ENCODE measurements around the gene CBLL2. TPM values are rescaled to one million over a fixed set of nuclear protein-coding genes. Genes with fewer than 3 reads are reported as not detected.
"Not testable (repeated sequence)": the region's sequence is repeated elsewhere in the genome, so short reads cannot be mapped to it uniquely, and the experiment has no call there.

CBLL2 gene, protein sequence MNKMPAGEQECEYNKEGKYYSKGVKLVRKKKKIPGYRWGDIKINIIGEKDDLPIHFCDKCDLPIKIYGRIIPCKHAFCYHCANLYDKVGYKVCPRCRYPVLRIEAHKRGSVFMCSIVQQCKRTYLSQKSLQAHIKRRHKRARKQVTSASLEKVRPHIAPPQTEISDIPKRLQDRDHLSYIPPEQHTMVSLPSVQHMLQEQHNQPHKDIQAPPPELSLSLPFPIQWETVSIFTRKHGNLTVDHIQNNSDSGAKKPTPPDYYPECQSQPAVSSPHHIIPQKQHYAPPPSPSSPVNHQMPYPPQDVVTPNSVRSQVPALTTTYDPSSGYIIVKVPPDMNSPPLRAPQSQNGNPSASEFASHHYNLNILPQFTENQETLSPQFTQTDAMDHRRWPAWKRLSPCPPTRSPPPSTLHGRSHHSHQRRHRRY
- total RNA-seq (2014; rRNA removed; shearing (Covaris generic)): not detected in 2 replicates

DNA sequence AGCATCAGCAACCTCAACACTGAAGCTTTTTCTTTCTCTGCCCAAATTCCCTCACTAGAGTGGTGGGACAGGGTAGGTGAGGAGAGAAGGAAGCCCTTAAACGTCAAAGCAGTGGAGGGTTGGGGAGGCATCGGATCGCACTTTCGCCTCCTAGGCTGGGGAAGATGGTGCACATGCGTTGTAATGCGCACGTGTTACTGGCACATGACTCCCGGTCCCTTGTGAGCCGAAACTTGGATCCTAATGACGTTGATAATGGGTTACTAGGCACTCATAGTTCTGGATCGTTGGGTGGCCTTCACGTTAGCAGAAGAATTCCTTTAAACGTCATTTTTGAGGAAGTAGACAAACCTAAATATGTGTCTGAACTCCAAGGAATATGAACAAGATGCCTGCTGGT, at the start of gene CBLL2:
Gene CBLL2 (plus strand): TSS at position 301 of the 400 bp plus-strand sequence. CDS start 79 bp downstream, at position 380.
- Histone ChIP-seq H3K9me3 (replicated peaks) (no peaks in the 10 kb centered on the region), H3K4me1 (replicated peaks) (no peaks in the 10 kb centered on the region), H3K4me3 (no peak within 1 kb of the TSS), H3K27ac (no peak within 1 kb of the TSS), H3K27me3 (replicated peaks) (no peaks in the 10 kb centered on the region), H3K36me3 (no peaks in the 10 kb centered on the region)
- no peak for DNase-seq (ENCODE audit: low read depth in 1 of 2, low spot score in 2 of 2)

DNA sequence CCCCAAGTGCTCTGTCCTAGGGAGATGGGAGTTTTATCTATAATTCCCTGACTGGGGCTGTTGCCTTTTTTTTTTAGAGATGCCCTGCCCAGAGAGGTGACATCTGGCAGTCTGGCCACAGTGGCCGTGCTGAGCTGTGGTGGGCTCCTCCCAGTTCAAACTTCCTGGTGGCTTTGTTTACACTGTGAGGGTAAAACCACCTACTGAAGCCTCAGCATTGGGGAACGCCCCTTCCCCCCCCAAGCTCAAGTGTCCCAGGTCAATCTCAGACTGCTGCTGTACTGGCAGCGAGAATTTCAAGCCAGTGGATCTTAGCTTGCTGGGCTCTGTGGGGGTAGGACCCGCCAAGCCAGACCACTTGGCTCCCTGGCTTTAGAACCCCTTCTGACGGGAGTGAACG, 38.3 kb upstream of the CBLL2 start:
- Histone ChIP-seq H3K36me3 (no peaks in the 10 kb centered on the region), H3K27ac (no peak overlapping the region), H3K9me3 (replicated peaks) (no peaks in the 10 kb centered on the region), H3K27me3 (replicated peaks) (no peaks in the 10 kb centered on the region), H3K4me3 (no peak overlapping the region), H3K4me1 (replicated peaks) (no peaks in the 10 kb centered on the region)
- no peak for DNase-seq (ENCODE audit: low read depth in 1 of 2, low spot score in 2 of 2)

DNA sequence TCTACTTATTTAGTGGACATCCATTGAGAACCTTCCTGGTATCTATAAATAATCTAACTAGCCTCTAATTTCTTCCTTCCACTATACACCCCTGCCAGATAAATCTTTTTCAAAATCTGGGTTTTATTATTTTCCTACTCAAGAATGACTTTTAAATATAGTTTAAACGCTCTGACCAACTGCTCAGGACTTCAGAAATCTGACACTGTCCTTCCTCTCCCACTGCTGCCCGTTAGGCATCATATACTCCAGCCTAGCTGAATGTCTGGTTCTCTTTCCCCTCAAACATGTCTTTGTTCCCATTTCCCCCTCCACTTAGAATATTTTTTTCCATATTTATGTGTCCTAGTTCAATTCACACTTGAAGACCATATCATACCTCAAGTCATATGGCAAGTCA, 35.2 kb upstream of the CBLL2 start:
- Histone ChIP-seq H3K4me1 (replicated peaks) (no peaks in the 10 kb centered on the region), H3K27me3 (replicated peaks) (no peaks in the 10 kb centered on the region), H3K4me3 (no peak overlapping the region), H3K27ac (no peak overlapping the region), H3K36me3 (no peaks in the 10 kb centered on the region), H3K9me3 (replicated peaks) (no peaks in the 10 kb centered on the region)
- DNase-seq (ENCODE audit: low read depth in 1 of 2, low spot score in 2 of 2): no peak

DNA sequence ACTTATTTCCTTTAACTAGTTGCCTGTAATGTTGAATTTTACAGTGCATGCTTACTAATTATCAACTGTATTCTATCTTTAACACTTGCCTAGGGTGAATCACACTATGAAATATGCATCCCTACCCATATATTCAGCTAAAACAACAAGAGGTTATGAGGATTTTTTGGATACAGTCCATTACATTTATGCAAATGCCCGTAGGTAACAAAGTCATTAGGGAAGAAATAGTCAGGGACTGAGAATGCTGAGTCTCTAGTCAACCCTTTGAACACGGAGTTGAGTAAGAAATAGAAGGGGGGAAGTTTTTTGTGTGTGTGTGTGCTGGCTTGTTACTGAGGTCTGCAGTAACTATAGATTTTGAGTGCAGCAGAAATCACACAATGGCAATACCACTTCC, 26.1 kb upstream of the CBLL2 start:
- no peaks in the 10 kb centered on the region for H3K9me3 ChIP-seq (replicated peaks)
- no peak for DNase-seq (ENCODE audit: low read depth in 1 of 2, low spot score in 2 of 2)
- H3K36me3 ChIP-seq: no peaks in the 10 kb centered on the region
- H3K27ac ChIP-seq: peak overlapping the region; percentile 69
- peaks cover 20% of the 10 kb centered on the region for H3K4me1 ChIP-seq (replicated peaks)
- H3K4me3 ChIP-seq: no peak overlapping the region
- no peaks in the 10 kb centered on the region for H3K27me3 ChIP-seq (replicated peaks)

DNA sequence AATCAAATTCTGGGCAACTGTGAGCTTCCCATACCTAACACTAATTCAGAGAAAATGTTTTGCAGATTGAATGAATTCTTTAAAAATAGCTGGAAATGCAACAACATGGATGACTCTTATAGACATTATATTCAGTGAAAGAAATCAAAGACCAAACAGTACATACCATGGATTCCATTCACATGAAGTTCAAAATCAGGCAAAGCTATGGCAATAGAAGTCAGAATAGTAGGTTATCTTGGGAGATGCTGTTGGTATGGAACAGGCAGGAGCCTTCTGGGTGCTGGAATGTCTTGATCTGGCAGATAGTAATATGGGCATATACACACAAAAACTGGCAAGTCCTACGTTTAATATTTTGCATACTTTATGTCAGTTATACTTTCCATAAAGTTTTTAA, 25.5 kb upstream of the CBLL2 start:
- no peaks in the 10 kb centered on the region for H3K9me3 ChIP-seq (replicated peaks)
- H3K36me3 ChIP-seq: no peaks in the 10 kb centered on the region
- H3K4me1 ChIP-seq (replicated peaks): peaks cover 22% of the 10 kb centered on the region
- H3K27me3 ChIP-seq (replicated peaks): no peaks in the 10 kb centered on the region
- DNase-seq (ENCODE audit: low read depth in 1 of 2, low spot score in 2 of 2): peak in 1 of 2 experiments; percentile 33
- H3K4me3 ChIP-seq: no peak overlapping the region
- H3K27ac ChIP-seq: peak overlapping the region; percentile 69

DNA sequence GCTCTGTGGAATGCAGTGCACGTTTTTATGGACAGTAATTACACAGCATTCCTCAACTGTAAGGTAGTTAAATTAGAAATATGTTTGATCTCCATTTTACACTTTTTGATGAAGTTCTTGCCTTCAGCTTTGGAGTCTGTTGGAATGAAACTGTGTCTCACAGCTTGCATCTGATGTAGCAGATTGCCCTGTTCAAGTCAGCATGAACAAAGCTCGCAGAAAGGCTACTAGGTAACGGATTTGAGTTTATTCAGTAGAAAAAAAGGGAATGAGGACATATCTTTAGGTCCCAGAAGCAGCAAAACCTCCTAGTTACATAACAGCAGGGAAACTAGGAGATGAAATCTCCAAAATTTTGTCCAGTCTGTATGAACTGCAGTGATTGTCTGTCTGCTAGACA, 24.3 kb upstream of the CBLL2 start:
- H3K27ac ChIP-seq: no peak overlapping the region
- H3K9me3 ChIP-seq (replicated peaks): no peaks in the 10 kb centered on the region
- no peak for DNase-seq (ENCODE audit: low read depth in 1 of 2, low spot score in 2 of 2)
- peaks cover 23% of the 10 kb centered on the region for H3K4me1 ChIP-seq (replicated peaks)
- H3K36me3 ChIP-seq: no peaks in the 10 kb centered on the region
- no peaks in the 10 kb centered on the region for H3K27me3 ChIP-seq (replicated peaks)
- H3K4me3 ChIP-seq: no peak overlapping the region

DNA sequence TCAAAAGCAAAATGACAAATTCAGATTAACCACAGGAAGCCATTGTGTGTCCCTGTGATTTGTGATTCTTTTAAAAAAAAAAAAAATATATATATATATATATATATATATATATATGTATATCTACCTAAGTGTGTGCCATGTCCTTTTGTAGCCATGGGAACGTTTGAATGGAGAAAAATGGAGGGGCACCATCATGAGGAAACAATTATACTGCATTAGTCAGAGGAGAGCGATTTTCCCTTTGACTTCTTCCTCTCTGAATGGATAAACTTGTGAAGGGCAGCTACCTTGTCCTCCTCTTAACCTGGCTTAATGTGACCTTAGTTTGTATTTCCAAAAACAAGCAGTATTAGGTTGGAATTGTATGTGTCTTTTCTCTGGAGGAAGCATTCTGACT, 23.3 kb upstream of the CBLL2 start:
- H3K4me3 ChIP-seq: no peak overlapping the region
- peaks cover 23% of the 10 kb centered on the region for H3K4me1 ChIP-seq (replicated peaks)
- peak in 1 of 2 experiments; percentile 8 for DNase-seq (ENCODE audit: low read depth in 1 of 2, low spot score in 2 of 2)
- no peaks in the 10 kb centered on the region for H3K27me3 ChIP-seq (replicated peaks)
- no peaks in the 10 kb centered on the region for H3K36me3 ChIP-seq
- no peak overlapping the region for H3K27ac ChIP-seq
- no peaks in the 10 kb centered on the region for H3K9me3 ChIP-seq (replicated peaks)

DNA sequence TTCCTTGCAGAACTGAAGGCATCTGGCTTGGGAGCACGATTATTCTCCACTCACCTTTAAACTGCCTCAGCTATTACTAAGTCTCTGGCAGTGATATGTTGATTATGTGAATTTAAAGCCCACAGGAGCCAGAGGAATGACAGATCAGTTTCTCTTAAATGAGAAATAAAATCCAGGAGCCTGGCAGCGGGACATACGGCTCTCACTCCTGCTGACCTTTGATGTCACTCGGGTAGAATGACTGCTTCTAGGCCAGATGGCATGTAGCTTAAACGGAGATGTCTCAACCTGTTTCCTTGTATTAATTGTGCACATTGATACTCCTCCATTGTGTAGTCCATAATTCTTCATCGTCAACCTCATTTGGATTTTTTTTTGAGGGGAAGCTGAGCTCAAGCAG, 4.0 kb upstream of the CBLL2 start:
- Histone ChIP-seq H3K4me3 (no peak overlapping the region), H3K27ac (no peak overlapping the region), H3K36me3 (no peaks in the 10 kb centered on the region), H3K9me3 (replicated peaks) (no peaks in the 10 kb centered on the region), H3K4me1 (replicated peaks) (no peaks in the 10 kb centered on the region), H3K27me3 (replicated peaks) (no peaks in the 10 kb centered on the region)
- DNase-seq (ENCODE audit: low read depth in 1 of 2, low spot score in 2 of 2): no peak

DNA sequence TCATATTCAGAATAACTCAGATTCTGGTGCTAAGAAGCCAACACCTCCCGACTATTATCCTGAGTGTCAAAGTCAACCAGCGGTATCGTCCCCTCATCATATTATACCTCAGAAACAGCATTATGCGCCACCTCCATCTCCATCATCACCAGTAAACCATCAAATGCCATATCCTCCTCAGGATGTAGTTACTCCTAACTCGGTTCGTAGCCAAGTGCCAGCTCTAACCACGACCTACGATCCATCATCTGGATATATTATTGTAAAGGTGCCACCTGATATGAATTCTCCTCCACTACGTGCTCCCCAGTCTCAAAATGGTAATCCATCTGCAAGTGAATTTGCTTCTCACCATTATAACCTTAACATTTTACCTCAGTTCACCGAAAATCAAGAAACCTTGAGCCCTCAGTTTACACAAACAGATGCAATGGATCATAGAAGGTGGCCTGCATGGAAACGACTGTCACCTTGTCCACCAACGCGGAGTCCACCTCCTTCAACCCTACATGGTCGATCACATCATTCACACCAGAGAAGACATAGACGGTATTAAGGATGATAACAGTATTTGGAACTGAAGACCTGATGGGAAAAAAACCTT, 1.1 kb downstream of the CBLL2 start:
- Histone ChIP-seq H3K9me3 (replicated peaks) (no peaks in the 10 kb centered on the region), H3K4me1 (replicated peaks) (no peaks in the 10 kb centered on the region), H3K36me3 (no peaks in the 10 kb centered on the region), H3K27ac (no peak overlapping the region), H3K4me3 (no peak overlapping the region), H3K27me3 (replicated peaks) (no peaks in the 10 kb centered on the region)
- DNase-seq (ENCODE audit: low read depth in 1 of 2, low spot score in 2 of 2): no peak

DNA sequence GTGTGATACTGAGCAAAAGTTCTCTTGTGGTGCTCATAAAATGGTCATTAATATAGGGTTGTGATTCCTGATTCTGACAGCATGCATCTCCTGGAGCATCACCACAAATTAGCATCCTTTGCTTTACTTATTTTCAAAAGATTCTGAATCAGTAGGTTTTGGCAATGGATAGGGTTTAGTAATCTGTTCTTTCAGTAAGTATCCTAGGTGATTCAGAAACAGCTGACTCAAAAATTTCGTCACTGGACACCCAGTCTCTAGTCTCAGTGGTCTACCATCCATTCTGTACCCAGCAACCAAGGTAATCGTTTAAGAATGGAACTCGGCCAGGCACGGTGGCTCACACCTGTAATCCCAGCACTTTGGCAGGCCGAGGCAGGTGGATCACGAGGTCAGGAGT, 4.1 kb downstream of the CBLL2 start:
- no peak for DNase-seq (ENCODE audit: low read depth in 1 of 2, low spot score in 2 of 2)
- Histone ChIP-seq H3K9me3 (replicated peaks) (no peaks in the 10 kb centered on the region), H3K27ac (no peak overlapping the region), H3K4me1 (replicated peaks) (no peaks in the 10 kb centered on the region), H3K4me3 (no peak overlapping the region), H3K27me3 (replicated peaks) (no peaks in the 10 kb centered on the region), H3K36me3 (no peaks in the 10 kb centered on the region)

DNA sequence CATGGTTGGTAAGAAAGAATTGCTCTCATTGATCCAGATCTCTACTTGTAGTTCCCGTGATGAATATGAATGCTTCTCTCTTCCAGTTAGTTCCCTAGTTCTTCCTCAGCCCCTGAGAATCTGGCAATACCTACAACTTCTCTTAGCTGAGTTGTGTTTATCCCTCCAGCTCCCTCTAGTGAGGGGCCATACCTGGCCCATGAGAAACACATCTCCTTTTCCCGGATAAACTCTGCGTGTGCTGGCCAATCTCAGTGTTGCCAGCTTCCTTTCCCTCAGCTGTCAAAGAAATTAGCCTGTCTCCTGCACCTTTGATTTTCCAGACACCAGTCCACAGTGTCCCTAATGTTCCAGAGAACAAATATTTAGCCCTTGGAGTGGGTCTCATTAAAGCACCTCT, 5.7 kb downstream of the CBLL2 start:
- no peak for DNase-seq (ENCODE audit: low read depth in 1 of 2, low spot score in 2 of 2)
- Histone ChIP-seq H3K36me3 (no peaks in the 10 kb centered on the region), H3K4me3 (no peak overlapping the region), H3K27me3 (replicated peaks) (no peaks in the 10 kb centered on the region), H3K9me3 (replicated peaks) (no peaks in the 10 kb centered on the region), H3K27ac (no peak overlapping the region), H3K4me1 (replicated peaks) (no peaks in the 10 kb centered on the region)

DNA sequence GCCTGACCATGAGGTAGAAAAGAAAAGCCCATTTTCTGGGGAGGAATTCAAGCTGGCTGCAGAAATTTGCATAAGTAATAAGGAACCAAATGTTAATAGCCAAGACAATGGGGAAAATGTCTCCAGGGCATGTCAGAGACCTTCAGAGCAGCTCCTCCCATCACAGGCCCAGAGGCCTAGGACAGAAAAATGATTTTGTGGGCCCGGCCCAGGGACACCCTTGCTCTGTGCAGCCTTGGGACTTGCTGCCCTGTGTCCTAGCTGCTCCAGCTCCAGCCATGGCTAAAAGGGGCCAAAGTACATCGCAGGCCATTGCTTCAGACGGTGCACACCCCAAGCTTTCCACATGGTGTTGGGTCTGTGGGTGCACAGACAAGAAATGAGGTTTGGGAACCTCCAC, 16.5 kb downstream of the CBLL2 start:
- H3K27me3 ChIP-seq (replicated peaks); H3K9me3 ChIP-seq (replicated peaks); H3K27ac ChIP-seq; H3K36me3 ChIP-seq; DNase-seq (ENCODE audit: low read depth in 1 of 2, low spot score in 2 of 2); H3K4me1 ChIP-seq (replicated peaks); H3K4me3 ChIP-seq: not testable (repeated sequence)

DNA sequence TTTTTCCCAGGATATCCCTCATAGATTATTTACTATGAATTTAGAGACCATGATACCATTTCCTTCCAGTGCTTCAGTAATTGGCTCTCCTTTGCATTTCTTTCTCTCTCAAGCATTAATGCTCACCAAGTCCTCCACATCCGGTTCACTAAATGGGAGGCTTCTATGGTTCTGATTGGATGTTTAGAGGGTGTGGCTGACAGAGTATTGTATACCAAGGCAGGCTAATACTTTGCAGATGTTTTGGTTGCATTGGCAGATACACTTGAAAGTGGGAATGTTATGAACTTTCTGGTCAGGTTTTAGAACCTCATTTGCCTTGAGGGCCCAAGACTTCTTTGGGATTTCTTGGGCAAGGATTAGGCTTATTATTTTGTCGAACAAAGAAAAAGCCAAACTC, 24.2 kb downstream of the CBLL2 start:
- Histone ChIP-seq H3K27me3 (replicated peaks) (no peaks in the 10 kb centered on the region), H3K9me3 (replicated peaks) (no peaks in the 10 kb centered on the region)
- DNase-seq (ENCODE audit: low read depth in 1 of 2, low spot score in 2 of 2): no peak

DNA sequence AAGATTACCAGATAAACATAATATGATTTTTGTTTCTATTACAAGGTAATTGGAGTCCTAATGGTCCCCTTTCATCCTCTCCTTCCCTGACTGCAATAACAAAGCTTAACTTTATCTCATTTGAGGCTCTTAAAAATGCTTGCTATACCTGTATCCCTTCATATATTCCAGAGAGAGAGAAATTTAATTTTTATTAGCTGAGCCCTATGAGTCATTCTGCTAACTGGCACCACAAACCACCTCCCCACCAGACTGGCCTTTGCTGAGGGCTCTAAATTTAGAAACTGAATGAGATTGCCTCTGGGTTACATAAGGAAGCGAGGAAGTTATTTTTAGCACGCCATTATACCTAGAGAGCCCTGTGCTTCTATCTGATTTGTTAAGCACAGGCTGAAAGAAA, 27.4 kb downstream of the CBLL2 start:
- peak overlapping the region; percentile 79 for H3K27ac ChIP-seq

More for the DNA sequence above, 24.2 kb downstream of the CBLL2 start:
- peaks cover 16% of the 10 kb centered on the region for H3K4me1 ChIP-seq (replicated peaks)
- H3K27ac ChIP-seq: no peak overlapping the region
- H3K4me3 ChIP-seq: no peak overlapping the region
- no peaks in the 10 kb centered on the region for H3K36me3 ChIP-seq

More for the DNA sequence above, 27.4 kb downstream of the CBLL2 start:
- no peak overlapping the region for H3K4me3 ChIP-seq
- H3K9me3 ChIP-seq (replicated peaks): no peaks in the 10 kb centered on the region
- peaks cover 16% of the 10 kb centered on the region for H3K4me1 ChIP-seq (replicated peaks)
- DNase-seq (ENCODE audit: low read depth in 1 of 2, low spot score in 2 of 2): peak; percentile 52 to 58
- no peaks in the 10 kb centered on the region for H3K27me3 ChIP-seq (replicated peaks)
- no peaks in the 10 kb centered on the region for H3K36me3 ChIP-seq

Data from SJSA1 (cell line).